HG03460 (cell line): ENCODE data around the gene GTF2IRD1.
"Not testable (repeated sequence)": the region's sequence is repeated elsewhere in the genome, so short reads cannot be mapped to it uniquely, and the experiment has no call there.

Experiments
- ATAC-seq: cut with Tn5 transposase; IDR thresholded peaks from one replicate; pipeline ENCODE4 v1.9.1; 2021; ENCODE audit not compliant: unreplicated experiment

The GTF2IRD1 gene

GRCh38 chr7:74511345-74511744 lies 57.6 kb downstream of the GTF2IRD1 start:
- ATAC-seq, result no peak

- ATAC-seq, result no peak
Observed at GRCh38 chr7:74512762-74513161, 59.1 kb downstream of the GTF2IRD1 start.

- no peak for ATAC-seq
Observed at GRCh38 chr7:74514131-74514591, 60.5 kb downstream of the GTF2IRD1 start.

DNA sequence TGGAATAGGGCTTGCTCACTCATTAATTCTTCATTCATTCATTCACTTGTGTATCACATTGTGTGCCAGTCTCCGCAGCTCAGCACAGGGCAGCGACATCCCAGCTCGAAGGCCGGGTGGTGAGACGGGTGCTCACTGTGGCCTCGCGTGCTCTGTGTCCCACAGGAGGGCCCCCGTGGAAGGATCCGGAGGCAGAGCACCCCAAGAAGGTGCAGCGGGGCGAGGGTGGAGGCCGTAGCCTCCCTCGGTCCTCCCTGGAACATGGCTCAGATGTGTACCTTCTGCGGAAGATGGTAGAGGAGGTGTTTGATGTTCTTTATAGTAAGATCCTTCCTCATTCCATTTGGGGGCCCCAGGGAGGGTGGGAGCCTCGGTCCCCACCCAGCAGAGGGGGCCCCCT lies 61.6 kb downstream of the GTF2IRD1 start:
- no peak for ATAC-seq

GRCh38 chr7:74516214-74516613 lies 62.5 kb downstream of the GTF2IRD1 start:
- no peak for ATAC-seq

- no peak for ATAC-seq
Observed at GRCh38 chr7:74518041-74518440, 64.3 kb downstream of the GTF2IRD1 start.

- ATAC-seq, result no peak
Observed at GRCh38 chr7:74518654-74519053, 64.9 kb downstream of the GTF2IRD1 start.

DNA sequence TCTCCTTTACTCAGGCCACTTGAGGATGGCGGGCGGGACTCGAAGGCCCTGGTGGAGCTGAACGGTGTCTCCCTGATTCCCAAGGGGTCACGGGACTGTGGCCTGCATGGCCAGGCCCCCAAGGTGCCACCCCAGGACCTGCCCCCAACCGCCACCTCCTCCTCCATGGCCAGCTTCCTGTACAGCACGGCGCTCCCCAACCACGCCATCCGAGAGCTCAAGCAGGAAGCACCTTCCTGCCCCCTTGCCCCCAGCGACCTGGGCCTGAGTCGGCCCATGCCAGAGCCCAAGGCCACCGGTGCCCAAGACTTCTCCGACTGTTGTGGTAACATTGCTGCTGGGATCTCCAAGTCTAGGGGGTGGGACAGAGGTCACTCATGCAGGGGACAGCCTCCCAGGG lies 65.7 kb downstream of the GTF2IRD1 start:
- ATAC-seq, result no peak

DNA sequence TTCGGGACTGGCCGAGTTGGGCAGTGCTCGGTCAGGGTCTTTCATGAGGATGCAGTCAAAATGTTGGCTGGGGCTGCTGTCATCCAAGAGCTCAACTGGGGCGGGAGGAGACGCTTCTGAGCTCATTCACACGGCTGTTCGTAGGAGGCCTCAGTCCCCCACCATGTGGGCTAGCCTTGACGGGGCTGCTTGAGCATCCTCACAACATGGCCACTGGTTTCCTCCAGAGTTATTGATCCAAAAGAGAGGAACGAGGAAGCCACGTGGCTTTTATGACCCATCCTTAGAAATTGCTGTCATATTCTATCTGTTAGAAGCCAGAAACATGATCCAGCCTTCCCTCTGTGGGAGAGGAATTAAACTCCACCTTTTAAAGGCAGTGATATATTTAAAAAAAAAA lies 68.1 kb downstream of the GTF2IRD1 start:
- no peak for ATAC-seq

DNA sequence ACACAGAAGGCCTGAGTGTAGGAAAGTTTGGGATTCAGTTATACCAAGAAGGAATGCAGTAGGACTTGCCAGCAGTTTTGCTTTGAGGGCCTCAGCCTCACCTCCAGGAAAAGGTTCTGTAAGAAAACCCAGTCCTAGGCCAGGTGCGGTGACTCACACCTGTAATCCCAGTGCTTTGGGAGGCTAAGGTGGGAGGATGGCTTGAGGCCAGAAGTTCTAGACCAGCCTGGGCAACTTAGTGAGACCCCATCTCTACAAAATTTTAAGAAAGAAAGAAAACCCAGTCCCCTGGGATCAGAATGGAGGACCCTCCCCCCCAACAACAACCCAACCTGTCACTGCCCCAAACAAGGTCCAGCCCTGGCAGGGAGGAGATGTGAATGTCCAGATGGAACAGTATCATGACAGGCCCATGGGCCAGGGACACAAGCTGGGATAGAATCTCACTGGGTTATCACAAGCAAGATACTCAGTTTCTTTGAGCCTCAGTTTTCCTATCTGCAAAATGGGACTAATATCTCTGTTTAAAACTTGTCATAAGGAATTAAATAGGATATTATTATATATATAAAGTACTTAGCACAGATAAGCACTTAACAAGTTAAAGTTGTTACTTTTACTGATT lies 68.7 kb downstream of the GTF2IRD1 start:
- ATAC-seq, result no peak

DNA sequence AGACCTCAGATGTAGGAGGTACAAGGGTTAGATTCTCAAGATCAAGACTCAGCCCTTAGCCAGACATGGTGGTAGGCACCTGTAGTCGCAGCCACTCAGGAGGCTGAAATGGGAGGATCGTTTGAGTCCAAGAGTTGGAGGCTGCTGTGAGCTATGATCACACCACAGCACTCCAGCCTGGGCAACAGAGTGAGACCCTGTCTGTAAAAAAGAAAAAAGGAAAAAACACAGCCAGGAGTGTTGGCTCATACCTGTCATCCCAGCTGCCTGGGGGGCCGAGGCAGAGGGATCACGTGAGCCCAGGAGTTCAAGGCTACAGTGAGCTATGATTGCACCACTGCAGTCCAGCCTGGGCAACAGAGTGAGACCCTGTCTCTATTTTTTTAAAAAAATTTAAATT lies 69.3 kb downstream of the GTF2IRD1 start:
- no peak for ATAC-seq

DNA sequence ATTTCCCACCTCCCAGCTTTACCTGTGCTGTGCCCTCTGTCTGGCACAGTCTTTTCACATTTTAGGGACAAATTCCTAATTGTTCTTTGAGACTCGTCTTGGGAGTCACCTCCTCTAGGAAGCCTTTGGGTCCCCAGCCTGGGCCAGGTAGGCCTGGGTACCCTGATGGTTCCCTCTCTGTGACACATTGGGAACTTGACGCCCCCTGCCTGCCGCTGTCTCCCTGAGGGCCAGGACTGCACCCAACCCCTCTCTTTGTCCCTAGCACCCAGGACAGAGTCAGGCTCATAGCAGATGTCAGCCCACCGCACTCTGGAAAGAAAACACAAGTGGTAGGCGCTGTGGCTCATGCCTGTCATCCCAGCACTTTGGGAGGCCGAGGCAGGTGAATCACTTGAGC lies 71.4 kb downstream of the GTF2IRD1 start:
- ATAC-seq, result no peak

DNA sequence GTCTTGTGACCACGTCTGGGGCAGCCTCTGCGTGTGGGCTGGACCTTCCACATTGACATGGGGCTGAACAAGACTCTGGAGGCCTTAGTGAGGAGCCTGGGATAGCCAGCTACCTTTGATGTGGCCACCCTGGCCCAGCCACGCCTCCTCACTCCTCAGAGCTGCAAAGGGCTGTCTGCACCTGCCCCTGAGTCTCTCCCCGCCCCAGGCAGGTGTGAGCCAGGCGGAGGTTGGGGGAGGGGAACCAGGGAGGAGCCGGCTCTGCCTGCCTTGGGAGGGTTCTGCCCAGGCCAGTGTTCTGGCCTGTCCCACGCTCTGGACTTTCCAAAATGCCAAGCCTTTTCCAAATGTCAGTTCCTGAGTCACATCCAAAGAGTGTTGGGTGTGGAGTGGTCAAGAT lies 72.2 kb downstream of the GTF2IRD1 start:
- ATAC-seq, result no peak

DNA sequence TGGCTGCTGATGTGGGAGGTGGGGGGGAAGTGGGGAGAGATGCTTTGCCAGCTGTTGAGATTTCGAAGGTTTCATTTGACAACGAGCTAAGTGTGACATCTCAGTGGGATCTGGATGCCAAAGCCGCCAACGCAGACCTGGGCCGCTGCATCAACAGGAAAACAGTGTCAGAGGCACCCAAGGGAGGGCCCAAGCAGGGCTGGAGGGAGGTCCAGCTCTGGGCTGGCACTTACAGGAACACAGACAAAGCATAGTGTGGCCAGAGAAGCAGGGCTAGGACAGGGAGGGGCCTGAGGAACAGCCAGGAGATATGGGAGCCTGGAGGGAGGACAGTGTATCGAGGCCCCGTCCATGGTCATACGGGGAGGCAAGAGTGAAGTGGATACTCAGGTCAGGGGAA lies 73.1 kb downstream of the GTF2IRD1 start:
- ATAC-seq, result no peak

DNA sequence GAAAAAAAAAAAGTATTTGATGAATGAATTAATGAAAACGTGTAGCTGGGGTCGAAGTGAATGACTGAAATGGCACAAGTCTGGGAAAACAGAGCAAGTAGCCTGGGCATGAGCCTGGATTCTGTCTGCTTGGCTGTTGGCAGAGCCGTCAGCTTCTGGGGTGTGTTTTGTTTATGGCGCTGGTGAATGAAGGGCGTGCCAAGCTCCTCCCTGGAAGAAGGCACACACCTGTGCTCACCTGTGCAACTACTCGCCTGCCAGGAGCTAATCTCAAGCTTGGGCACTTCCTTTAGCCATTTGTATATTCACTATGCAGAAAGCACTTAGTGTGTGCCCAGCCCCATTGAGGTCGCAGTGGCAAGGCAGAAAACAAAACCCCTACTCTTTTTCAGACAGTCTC lies 74.1 kb downstream of the GTF2IRD1 start:
- no peak for ATAC-seq

- not testable (repeated sequence) for ATAC-seq
Observed at GRCh38 chr7:74528773-74529172, 75.1 kb downstream of the GTF2IRD1 start.

GRCh38 chr7:74535951-74536356 lies 82.2 kb downstream of the GTF2IRD1 start:
- no peak for ATAC-seq

GRCh38 chr7:74541937-74542336 lies 88.2 kb downstream of the GTF2IRD1 start:
- not testable (repeated sequence) for ATAC-seq

DNA sequence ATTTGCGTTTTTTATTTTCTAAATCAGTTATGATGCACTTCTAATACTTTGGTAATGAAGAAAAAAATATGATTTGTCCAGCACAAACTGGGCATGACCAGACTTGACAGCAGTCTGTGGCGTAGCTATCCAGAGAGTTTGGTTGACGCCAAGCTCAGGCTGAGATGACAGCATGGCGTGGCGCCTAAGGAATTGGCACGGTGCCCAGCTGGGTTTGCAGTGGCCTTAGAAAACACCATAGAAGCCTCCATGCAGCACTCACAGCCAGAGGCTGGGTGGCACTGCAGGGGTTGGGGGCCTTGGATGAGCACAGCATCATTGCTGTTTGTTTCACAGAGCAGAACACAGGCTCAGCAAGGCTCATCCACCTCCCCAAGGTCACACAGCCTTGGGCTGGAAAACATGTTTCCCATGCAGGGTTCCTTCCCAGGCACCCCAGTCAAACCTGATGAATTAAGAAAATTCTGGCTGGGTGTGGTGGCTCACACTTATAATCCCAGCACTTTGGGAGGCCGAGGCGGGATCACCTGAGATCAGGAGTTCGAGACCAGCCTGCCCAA lies 88.9 kb downstream of the GTF2IRD1 start:
- ATAC-seq, result no peak

GRCh38 chr7:74544706-74545469 lies 91.2 kb downstream of the GTF2IRD1 start:
- ATAC-seq, result no peak

DNA sequence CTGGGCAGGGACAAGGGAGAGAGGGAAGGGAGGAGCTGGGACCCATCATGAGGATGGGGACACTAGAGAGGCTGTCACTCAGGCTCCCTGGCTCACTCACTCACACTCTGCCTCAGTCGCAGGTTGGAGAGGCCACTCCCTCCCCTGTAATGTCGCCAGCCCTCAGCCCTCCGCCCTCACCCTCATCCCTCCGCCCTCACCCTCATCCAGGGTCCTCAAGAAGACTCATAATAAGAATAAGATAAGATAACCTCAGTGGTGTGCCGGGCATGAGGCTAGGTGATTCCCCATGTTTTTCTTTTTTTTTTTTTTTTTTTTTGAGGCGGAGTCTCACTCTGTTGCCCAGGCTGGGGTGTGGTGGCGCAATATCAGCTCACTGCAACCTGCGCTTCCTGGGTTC lies 92.2 kb downstream of the GTF2IRD1 start:
- ATAC-seq, result no peak

- ATAC-seq, result not testable (repeated sequence)
Observed at GRCh38 chr7:74553596-74554012, 99.9 kb downstream of the GTF2IRD1 start.
